NT2/D1 (cell line): ENCODE measurements around the gene PLXDC2.
"Not testable (repeated sequence)": the region's sequence is repeated elsewhere in the genome, so short reads cannot be mapped to it uniquely, and the experiment has no call there.

Experiments used
- YY1 ChIP-seq: IDR thresholded peaks from 2 replicates; pipeline ENCODE4 v1.6.1; 2011; ENCODE audit not compliant: insufficient read length, insufficient read depth
- ZNF274 ChIP-seq: IDR thresholded peaks from 2 replicates; pipeline ENCODE4 v1.6.1; 2011; ENCODE audit warnings: mild to moderate bottlenecking, low read depth, low read length

DNA sequence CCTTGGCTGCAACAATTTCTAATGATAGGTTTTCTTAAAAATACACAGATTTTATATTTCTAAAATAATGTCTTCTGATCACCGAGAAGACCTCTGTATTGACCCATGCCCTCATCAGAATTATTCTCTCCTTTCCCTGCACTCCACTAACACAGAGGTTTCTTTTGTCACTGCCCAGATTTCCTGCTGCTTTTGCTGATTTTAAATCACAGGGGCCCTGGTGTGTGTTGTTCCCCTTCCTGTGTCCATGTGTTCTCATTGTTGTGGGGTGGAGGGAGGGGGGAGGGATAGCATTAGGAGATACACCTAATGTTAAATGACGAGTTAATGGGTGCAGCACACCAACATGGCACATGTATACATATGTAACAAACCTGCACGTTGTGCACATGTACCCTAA is 375.2 kb downstream of the PLXDC2 start:
- TF ChIP-seq ZNF274, YY1: not testable (repeated sequence)
